Activated CD8-positive, alpha-beta T cell treated with anti-CD3 and anti-CD28 coated beads for 36 hours (primary cell): ENCODE results near the gene ADARB2. TPM values are rescaled to one million over a fixed set of nuclear protein-coding genes. Genes with fewer than 3 reads are reported as not detected.

Experiments
- ATAC-seq: fragments of 200-7000 bp; cut with Tn5 transposase; one replicate; pipeline ENCODE4 v1.10.0; 2021; ENCODE audit warnings: mild to moderate bottlenecking, moderate library complexity
- CTCF ChIA-PET: fragments of 350-600 bp; sonication (Branson Sonifier 250); formaldehyde crosslinking; loops from one replicate; lab custom pipeline; 2021; ENCODE audit warnings: antibody characterized with exemption; lab: Charles Lee
- POLR2A ChIA-PET: fragments of 350-600 bp; sonication (Branson Sonifier 250); formaldehyde crosslinking; loops from one replicate; lab custom pipeline; 2021; ENCODE audit warnings: antibody characterized with exemption; lab: Charles Lee
- DNase-seq: peaks from one replicate; pipeline ENCODE4 v3.0.0-alpha.2; 2020
- H3K27ac Mint-ChIP-seq: one replicate; pipeline ENCODE4 v1.8.0; 2021; ENCODE audit warnings: mild to moderate bottlenecking, mixed read lengths
- H3K27me3 Mint-ChIP-seq: one replicate; pipeline ENCODE4 v1.8.0; 2021; ENCODE audit warnings: mixed read lengths
- H3K36me3 Mint-ChIP-seq: one replicate; pipeline ENCODE4 v1.8.0; 2021; ENCODE audit warnings: low read depth, mixed read lengths
- H3K4me1 Mint-ChIP-seq: one replicate; pipeline ENCODE4 v1.8.0; 2021; ENCODE audit warnings: low read depth, mixed read lengths
- H3K4me3 Mint-ChIP-seq: one replicate; pipeline ENCODE4 v1.8.0; 2021; ENCODE audit warnings: mild to moderate bottlenecking, moderate library complexity, mixed read lengths
- H3K9me3 Mint-ChIP-seq: one replicate; pipeline ENCODE4 v1.8.0; 2021; ENCODE audit warnings: mixed read lengths
- intact Hi-C: fragments of 100-400 bp; cut with micrococcal nuclease; formaldehyde crosslinking; loops from one replicate; pipeline ENCODE4 v1.10.0; 2022
- total RNA-seq, 2 experiments: library from RNA; stranded (reverse); gene quantifications; one replicate each; pipeline ENCODE4 v1.2.3, GENCODE V29; 2021
- TF ChIP-seq, protein P1 (sequence below): fragments of 200-600 bp; IDR thresholded peaks from one replicate; pipeline ENCODE4 v1.8.0; 2022; ENCODE audit warnings: antibody characterized with exemption, mild to moderate bottlenecking

The ADARB2 gene
- total RNA-seq, 2 experiments from 2014 or later: 1.3 to 1.6 TPM

DNA sequence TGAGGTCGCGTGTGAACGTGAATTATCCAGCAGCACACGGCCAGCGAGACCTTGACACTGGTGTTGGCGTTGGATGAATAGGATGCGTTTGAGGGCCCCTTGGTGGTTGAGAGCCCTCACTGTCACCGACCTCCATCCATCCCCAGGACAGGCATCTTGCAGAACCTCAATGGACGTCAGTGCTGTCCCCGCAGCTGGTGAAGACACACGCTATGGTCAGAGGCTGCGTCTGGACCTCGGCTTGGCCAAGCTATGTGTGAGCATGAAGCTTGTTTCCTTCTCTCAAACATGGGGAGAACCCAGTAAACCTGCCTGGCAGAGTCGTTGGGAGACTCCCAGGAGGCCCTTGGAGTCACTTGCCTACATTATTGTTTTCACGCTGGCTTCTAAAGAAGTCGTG is 229.2 kb downstream of the ADARB2 start:
- Mint-ChIP-seq H3K27me3 (peaks cover 2% of the 10 kb centered on the region), H3K27ac (no peak overlapping the region), H3K4me1 (no peaks in the 10 kb centered on the region), H3K4me3 (no peak overlapping the region), H3K9me3 (no peaks in the 10 kb centered on the region), H3K36me3 (no peaks in the 10 kb centered on the region)
- POLR2A ChIA-PET: no interaction called here
- DNase-seq: no peak
- intact Hi-C loops: no loop called here
- TF ChIP-seq, protein P1, sequence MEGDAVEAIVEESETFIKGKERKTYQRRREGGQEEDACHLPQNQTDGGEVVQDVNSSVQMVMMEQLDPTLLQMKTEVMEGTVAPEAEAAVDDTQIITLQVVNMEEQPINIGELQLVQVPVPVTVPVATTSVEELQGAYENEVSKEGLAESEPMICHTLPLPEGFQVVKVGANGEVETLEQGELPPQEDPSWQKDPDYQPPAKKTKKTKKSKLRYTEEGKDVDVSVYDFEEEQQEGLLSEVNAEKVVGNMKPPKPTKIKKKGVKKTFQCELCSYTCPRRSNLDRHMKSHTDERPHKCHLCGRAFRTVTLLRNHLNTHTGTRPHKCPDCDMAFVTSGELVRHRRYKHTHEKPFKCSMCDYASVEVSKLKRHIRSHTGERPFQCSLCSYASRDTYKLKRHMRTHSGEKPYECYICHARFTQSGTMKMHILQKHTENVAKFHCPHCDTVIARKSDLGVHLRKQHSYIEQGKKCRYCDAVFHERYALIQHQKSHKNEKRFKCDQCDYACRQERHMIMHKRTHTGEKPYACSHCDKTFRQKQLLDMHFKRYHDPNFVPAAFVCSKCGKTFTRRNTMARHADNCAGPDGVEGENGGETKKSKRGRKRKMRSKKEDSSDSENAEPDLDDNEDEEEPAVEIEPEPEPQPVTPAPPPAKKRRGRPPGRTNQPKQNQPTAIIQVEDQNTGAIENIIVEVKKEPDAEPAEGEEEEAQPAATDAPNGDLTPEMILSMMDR: no peak
- CTCF ChIA-PET: no interaction called here
- ATAC-seq: no peak

DNA sequence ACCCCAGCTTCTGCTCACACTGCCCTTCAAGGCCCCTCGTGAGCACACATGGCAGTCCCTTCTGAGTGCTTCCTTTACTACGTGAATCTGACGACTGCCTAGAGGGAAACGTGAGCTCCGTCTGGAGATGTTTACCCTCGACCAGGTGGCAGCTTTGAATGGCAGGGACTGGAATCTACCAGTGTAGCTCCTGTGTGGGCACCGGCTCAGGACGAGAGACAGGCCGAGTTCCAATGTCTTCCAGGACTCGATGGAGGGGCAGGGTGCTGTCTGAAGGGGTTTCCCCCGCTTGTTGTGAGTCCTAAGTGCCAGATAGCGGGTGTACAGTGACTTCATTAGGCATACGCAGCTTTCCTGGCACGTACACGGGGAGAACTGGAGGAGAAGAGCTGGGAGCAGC is 229.9 kb downstream of the ADARB2 start:
- POLR2A ChIA-PET: no interaction called here
- DNase-seq (no peak), ATAC-seq (no peak)

DNA sequence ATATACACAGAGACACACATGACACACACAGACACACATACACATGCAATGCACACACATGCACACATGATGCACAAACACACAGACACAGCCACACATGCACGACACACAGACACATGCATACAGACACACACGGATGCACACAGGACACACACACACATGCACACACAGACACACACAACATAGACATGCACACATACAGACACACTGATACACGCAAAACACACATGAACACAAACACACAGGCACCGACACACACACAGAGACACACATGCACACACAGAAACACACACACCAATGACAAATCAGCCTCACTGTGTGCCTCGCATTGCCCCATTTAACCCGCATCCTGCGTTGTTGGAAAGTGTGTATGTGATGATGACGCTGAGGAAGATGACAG is 232.4 kb downstream of the ADARB2 start:
- Mint-ChIP-seq H3K36me3 (no peaks in the 10 kb centered on the region), H3K27me3 (no peaks in the 10 kb centered on the region), H3K4me1 (no peaks in the 10 kb centered on the region), H3K4me3 (no peak overlapping the region), H3K9me3 (no peaks in the 10 kb centered on the region), H3K27ac (no peak overlapping the region)
- DNase-seq (no peak), ATAC-seq (no peak)
- TF ChIP-seq, protein P1: no peak
- CTCF ChIA-PET: no interaction called here
- intact Hi-C loops: no loop called here
- POLR2A ChIA-PET: no interaction called here

More for the DNA sequence above, 229.9 kb downstream of the ADARB2 start:
- Mint-ChIP-seq H3K9me3 (no peaks in the 10 kb centered on the region), H3K36me3 (no peaks in the 10 kb centered on the region), H3K4me1 (no peaks in the 10 kb centered on the region), H3K4me3 (no peak overlapping the region), H3K27me3 (no peaks in the 10 kb centered on the region), H3K27ac (no peak overlapping the region)
- TF ChIP-seq, protein P1: no peak
- CTCF ChIA-PET: no interaction called here
- intact Hi-C loops: no loop called here

DNA sequence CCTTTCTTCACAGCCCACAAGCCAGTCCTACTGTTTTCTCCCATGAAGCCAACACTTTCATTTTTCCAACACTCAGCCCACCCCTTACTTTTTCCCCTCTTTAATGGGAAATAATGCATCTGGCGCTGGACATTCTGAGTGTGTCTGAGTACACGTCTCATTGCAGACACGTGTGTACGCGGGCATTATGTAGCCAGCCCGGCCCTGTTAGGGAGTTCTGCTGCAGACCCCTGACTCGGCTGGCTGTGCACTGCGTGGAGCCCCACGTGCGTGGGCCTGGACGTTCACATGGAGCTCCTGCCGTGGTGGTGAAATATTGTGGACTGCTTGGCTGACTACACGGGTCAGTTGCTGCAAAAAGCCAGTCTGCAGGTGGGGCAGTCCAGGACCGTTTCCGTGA is 233.0 kb downstream of the ADARB2 start:
- H3K9me3 Mint-ChIP-seq: no peaks in the 10 kb centered on the region
- H3K27me3 Mint-ChIP-seq: no peaks in the 10 kb centered on the region
- intact Hi-C loops: no loop called here
- ChIA-PET POLR2A (no interaction called here), CTCF (no interaction called here)
- no peaks in the 10 kb centered on the region for H3K4me1 Mint-ChIP-seq
- H3K36me3 Mint-ChIP-seq: no peaks in the 10 kb centered on the region
- ATAC-seq (no peak), DNase-seq (no peak)
- no peak overlapping the region for H3K4me3 Mint-ChIP-seq
- H3K27ac Mint-ChIP-seq: no peak overlapping the region
- TF ChIP-seq, protein P1: no peak

DNA sequence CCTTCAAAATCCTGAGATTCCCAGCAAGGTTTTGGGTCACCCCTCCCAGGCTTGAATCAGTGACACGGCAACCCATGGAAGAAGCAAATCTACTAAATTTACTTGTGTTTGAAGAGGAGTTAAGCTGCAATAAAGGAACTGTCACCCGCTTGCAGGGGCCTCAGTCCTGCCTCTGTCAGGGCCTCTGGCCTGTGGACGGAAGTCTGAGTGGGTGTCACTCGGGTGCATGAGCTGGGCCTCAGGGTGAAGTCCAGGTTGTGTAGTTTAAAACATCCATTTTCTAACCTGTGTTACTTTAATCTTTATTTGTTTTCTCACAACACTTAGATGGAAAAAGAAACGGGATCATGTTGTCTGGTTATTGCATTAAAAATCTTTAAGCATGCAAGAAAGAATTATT is 234.9 kb downstream of the ADARB2 start:
- no peak overlapping the region for H3K27ac Mint-ChIP-seq
- intact Hi-C loops: no loop called here
- POLR2A ChIA-PET: no interaction called here
- TF ChIP-seq, protein P1: no peak
- H3K9me3 Mint-ChIP-seq: no peaks in the 10 kb centered on the region
- no peaks in the 10 kb centered on the region for H3K27me3 Mint-ChIP-seq
- no peak overlapping the region for H3K4me3 Mint-ChIP-seq
- H3K36me3 Mint-ChIP-seq: no peaks in the 10 kb centered on the region
- H3K4me1 Mint-ChIP-seq: no peaks in the 10 kb centered on the region
- CTCF ChIA-PET: no interaction called here
- no peak for DNase-seq
- no peak for ATAC-seq
